Measurements from ENCODE around the gene DCDC2.
"Not testable (repeated sequence)": the region's sequence is repeated elsewhere in the genome, so short reads cannot be mapped to it uniquely, and the experiment has no call there.

DCDC2 gene

GRCh38 chr6:24323632-24324337, 34.1 kb downstream of the DCDC2 start:
- no peak for DNase-seq

GRCh38 chr6:24322924-24323323, 34.9 kb downstream of the DCDC2 start:
- DNase-seq, result no peak

- DNase-seq, result not testable (repeated sequence)
These were observed 35.4 kb downstream of the DCDC2 start for GRCh38 chr6:24322446-24322845.

GRCh38 chr6:24321538-24322162, 36.2 kb downstream of the DCDC2 start:
- DNase-seq, result no peak

- no peak for DNase-seq
These were observed 44.4 kb downstream of the DCDC2 start for GRCh38 chr6:24313251-24314141.

- DNase-seq, result not testable (repeated sequence)
These were observed 46.1 kb downstream of the DCDC2 start for GRCh38 chr6:24311775-24312174.

- DNase-seq, result no peak
These were observed 50.0 kb downstream of the DCDC2 start for GRCh38 chr6:24307881-24308280.

- no peak for DNase-seq
These were observed 50.9 kb downstream of the DCDC2 start for GRCh38 chr6:24306936-24307335.

- no peak for DNase-seq
These were observed 51.8 kb downstream of the DCDC2 start for GRCh38 chr6:24306038-24306437.

GRCh38 chr6:24296944-24297343, 60.9 kb downstream of the DCDC2 start:
- no peak for DNase-seq

GRCh38 chr6:24293852-24294251, 64.0 kb downstream of the DCDC2 start:
- not testable (repeated sequence) for DNase-seq

- no peak for DNase-seq
These were observed 70.6 kb downstream of the DCDC2 start for GRCh38 chr6:24287239-24287638.

GRCh38 chr6:24284006-24284405, 73.9 kb downstream of the DCDC2 start:
- DNase-seq, result no peak

- peak; percentile 9 for DNase-seq
These were observed 74.5 kb downstream of the DCDC2 start for GRCh38 chr6:24283043-24283985.

GRCh38 chr6:24274441-24275083, 83.3 kb downstream of the DCDC2 start:
- DNase-seq, result no peak

GRCh38 chr6:24273096-24273870, 84.6 kb downstream of the DCDC2 start:
- DNase-seq, result no peak

GRCh38 chr6:24272553-24272952, 85.3 kb downstream of the DCDC2 start:
- DNase-seq, result no peak

GRCh38 chr6:24272148-24272547, 85.7 kb downstream of the DCDC2 start:
- DNase-seq, result no peak

- no peak for DNase-seq
These were observed 87.8 kb downstream of the DCDC2 start for GRCh38 chr6:24270011-24270410.

- DNase-seq, result not testable (repeated sequence)
These were observed 99.6 kb downstream of the DCDC2 start for GRCh38 chr6:24258214-24258613.

- DNase-seq, result no peak
These were observed 100.6 kb downstream of the DCDC2 start for GRCh38 chr6:24257282-24257681.
